ENCODE data around the gene ANKRD17. TPM values are rescaled to one million over a fixed set of nuclear protein-coding genes. Genes with fewer than 3 reads are reported as not detected.

The ANKRD17 gene
- total RNA-seq, 1 experiment from 2014 or later = 62.1 TPM

GRCh38 chr4:73064536-73064935 is 194.1 kb downstream of the ANKRD17 start:
- no peak overlapping the region for H3K27ac ChIP-seq (ENCODE audit: low read depth, low read length)
- H3K36me3 ChIP-seq (ENCODE audit: control insufficient read depth in 1 of 2, insufficient read depth in 2 of 2, low read length in 2 of 2) = peaks cover 0 to 4% of the 10 kb centered on the region in 2 experiments; a peak in 1 of 4 replicates
- H2AFZ ChIP-seq (ENCODE audit: low read depth, low read length, poor library complexity, severe bottlenecking) = no peak overlapping the region
- POLR2A ChIA-PET = no interaction called here
- H3K4me2 ChIP-seq (ENCODE audit: low read length) = no peak overlapping the region
- RAD21 ChIA-PET (ENCODE audit: low non-redundant PET in 1 of 2, low total read pairs in 2 of 2, uncharacterized antibody in 2 of 2, unreplicated experiment in 2 of 2) = no interaction called here
- H3K9me2 ChIP-seq (ENCODE audit: insufficient read depth) = no peaks in the 10 kb centered on the region
- no peaks in the 10 kb centered on the region for H3K9me3 ChIP-seq (ENCODE audit: control insufficient read depth in 1 of 2, insufficient read depth in 1 of 2, low read depth in 1 of 2, low read length in 2 of 2)
- H3K27me3 ChIP-seq (ENCODE audit: insufficient read depth, low read length) = no peaks in the 10 kb centered on the region
- no peaks in the 10 kb centered on the region for H4K20me1 ChIP-seq (ENCODE audit: insufficient read depth)
- peaks cover 13% of the 10 kb centered on the region for H3K79me2 ChIP-seq (ENCODE audit: insufficient read depth, low read length)
- H3K9ac ChIP-seq (ENCODE audit: low read length) = no peak overlapping the region
- no peak for ATAC-seq
- TF ChIP-seq EZH2phosphoT487 (IDR thresholded peaks at IDR 0.05; ENCODE audit: borderline replicate concordance) = no peak
- no peak for TF ChIP-seq ATF3 (IDR thresholded peaks at IDR 0.05)
- TF ChIP-seq ZFX (IDR thresholded peaks at IDR 0.05) = no peak
- no peak for TF ChIP-seq CTCF (IDR thresholded peaks at IDR 0.05 in 2 of 3, conservative IDR thresholded peaks at IDR 0.05 in 1 of 3; ENCODE audit: borderline replicate concordance in 1 of 3, insufficient read depth in 1 of 3, low read depth in 2 of 3, low read length in 2 of 3)
- TF ChIP-seq RAD21 (IDR thresholded peaks at IDR 0.05; ENCODE audit: low read depth) = no peak
- TF ChIP-seq FOSL1 (IDR thresholded peaks at IDR 0.05; ENCODE audit: low read depth) = no peak
- TF ChIP-seq, protein P1, sequence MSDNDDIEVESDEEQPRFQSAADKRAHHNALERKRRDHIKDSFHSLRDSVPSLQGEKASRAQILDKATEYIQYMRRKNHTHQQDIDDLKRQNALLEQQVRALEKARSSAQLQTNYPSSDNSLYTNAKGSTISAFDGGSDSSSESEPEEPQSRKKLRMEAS (IDR thresholded peaks at IDR 0.05) = no peak
- TF ChIP-seq CBX3 (IDR thresholded peaks at IDR 0.05; ENCODE audit: low read depth) = no peak
- no peak for TF ChIP-seq POLR2AphosphoS5 (IDR thresholded peaks at IDR 0.05; ENCODE audit: low read depth, low read length)
- no peak for TF ChIP-seq ZNF274 (IDR thresholded peaks at IDR 0.05; ENCODE audit: low read depth, low read length)
- TF ChIP-seq TCF7L2 (IDR thresholded peaks at IDR 0.05; ENCODE audit: borderline replicate concordance, extremely low read depth, insufficient read depth, insufficient read length) = no peak
- no peak for TF ChIP-seq JUND (IDR thresholded peaks at IDR 0.05)
- no peak for TF ChIP-seq SIN3A (IDR thresholded peaks at IDR 0.05; ENCODE audit: low read depth)
- no peak for TF ChIP-seq CEBPB (IDR thresholded peaks at IDR 0.05; ENCODE audit: low read depth)
- no peak for TF ChIP-seq EZH2 (IDR thresholded peaks at IDR 0.05)
- TF ChIP-seq EGR1 (IDR thresholded peaks at IDR 0.05; ENCODE audit: low read depth) = no peak
- TF ChIP-seq POLR2A (IDR thresholded peaks at IDR 0.05; ENCODE audit: borderline replicate concordance, extremely low read depth, insufficient read depth, insufficient read length) = no peak
- DNase-seq (ENCODE audit: low read depth, low spot score) = no peak
- BruUV-seq (replicated peaks) = no TSS peak
- no peak overlapping the region for H3K4me3 ChIP-seq (replicated peaks in 1 of 2; ENCODE audit: low read depth in 1 of 2, low read length in 2 of 2)
- peaks cover 0 to 7% of the 10 kb centered on the region in 2 experiments; a peak in 3 of 4 replicates for H3K4me1 ChIP-seq (ENCODE audit: control insufficient read depth in 1 of 2, insufficient read depth in 2 of 2, low read length in 2 of 2)
- intact Hi-C loops (cut with micrococcal nuclease) = no loop called here
- CTCF ChIA-PET = no interaction called here
